Measurements from ENCODE around the gene PCNX3. TPM values are rescaled to one million over a fixed set of nuclear protein-coding genes. Genes with fewer than 3 reads are reported as not detected.

Gene PCNX3
- total and polyA plus RNA-seq, 2 donors (not counting 3 experiments of a cell fraction or from before 2014, with no cell fraction given) = 42.6 to 53.9 TPM

DNA sequence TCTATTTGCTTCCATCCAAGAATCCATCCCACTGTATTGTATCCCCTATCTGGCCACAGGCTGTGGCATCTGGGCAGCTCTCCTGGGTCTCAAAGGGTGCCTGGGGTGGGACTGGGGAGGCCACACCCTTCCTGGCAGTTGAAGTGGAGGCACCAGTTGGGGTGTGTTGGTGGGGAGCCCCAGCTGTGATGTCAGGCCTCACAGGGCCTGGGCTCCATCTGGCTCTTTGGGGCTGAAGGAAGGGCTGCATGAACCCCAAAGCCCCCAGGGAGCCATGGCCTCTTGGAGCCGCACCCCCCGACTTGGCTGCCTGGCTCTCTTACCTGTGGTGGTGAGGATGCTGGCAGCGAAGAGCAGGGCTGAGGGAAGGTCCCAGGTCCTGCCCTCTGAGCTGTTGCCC is 20.4 kb upstream of the PCNX3 start:
- no peaks in the 10 kb centered on the region for H3K9me3 ChIP-seq (replicated peaks; ENCODE audit: control insufficient read depth, insufficient read depth, low read length)
- H3K4me1 ChIP-seq (ENCODE audit: control insufficient read depth, extremely low read depth, insufficient read depth, low read length) = peaks cover 7% of the 10 kb centered on the region
- TF ChIP-seq, protein P1, sequence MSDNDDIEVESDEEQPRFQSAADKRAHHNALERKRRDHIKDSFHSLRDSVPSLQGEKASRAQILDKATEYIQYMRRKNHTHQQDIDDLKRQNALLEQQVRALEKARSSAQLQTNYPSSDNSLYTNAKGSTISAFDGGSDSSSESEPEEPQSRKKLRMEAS (IDR thresholded peaks at IDR 0.05; ENCODE audit: insufficient read depth, insufficient read length) = no peak
- TF ChIP-seq JUN (IDR thresholded peaks at IDR 0.05; ENCODE audit: borderline replicate concordance, insufficient read depth, insufficient read length, low read depth) = no peak
- TF ChIP-seq, protein P2, sequence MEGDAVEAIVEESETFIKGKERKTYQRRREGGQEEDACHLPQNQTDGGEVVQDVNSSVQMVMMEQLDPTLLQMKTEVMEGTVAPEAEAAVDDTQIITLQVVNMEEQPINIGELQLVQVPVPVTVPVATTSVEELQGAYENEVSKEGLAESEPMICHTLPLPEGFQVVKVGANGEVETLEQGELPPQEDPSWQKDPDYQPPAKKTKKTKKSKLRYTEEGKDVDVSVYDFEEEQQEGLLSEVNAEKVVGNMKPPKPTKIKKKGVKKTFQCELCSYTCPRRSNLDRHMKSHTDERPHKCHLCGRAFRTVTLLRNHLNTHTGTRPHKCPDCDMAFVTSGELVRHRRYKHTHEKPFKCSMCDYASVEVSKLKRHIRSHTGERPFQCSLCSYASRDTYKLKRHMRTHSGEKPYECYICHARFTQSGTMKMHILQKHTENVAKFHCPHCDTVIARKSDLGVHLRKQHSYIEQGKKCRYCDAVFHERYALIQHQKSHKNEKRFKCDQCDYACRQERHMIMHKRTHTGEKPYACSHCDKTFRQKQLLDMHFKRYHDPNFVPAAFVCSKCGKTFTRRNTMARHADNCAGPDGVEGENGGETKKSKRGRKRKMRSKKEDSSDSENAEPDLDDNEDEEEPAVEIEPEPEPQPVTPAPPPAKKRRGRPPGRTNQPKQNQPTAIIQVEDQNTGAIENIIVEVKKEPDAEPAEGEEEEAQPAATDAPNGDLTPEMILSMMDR (IDR thresholded peaks at IDR 0.05; ENCODE audit: extremely low read depth in 1 of 2, insufficient read depth in 1 of 2, low read depth in 1 of 2, low read length in 2 of 2) = no peak
- TF ChIP-seq FOS (IDR thresholded peaks at IDR 0.05; ENCODE audit: borderline replicate concordance, insufficient read depth, low read length) = no peak
- TF ChIP-seq POLR2A (IDR thresholded peaks at IDR 0.05; ENCODE audit: low read depth, low read length) = no peak
- no peak for TF ChIP-seq POLR2AphosphoS5 (IDR thresholded peaks at IDR 0.05; ENCODE audit: insufficient read depth, low read depth, low read length)
- TF ChIP-seq EZH2 (IDR thresholded peaks at IDR 0.05; ENCODE audit: borderline replicate concordance, low read depth, low read length, severe bottlenecking) = no peak
- TF ChIP-seq MYC (IDR thresholded peaks at IDR 0.05; ENCODE audit: low read depth, low read length) = no peak
- TF ChIP-seq GATA2 (IDR thresholded peaks at IDR 0.05; ENCODE audit: insufficient read depth, insufficient read length, low read depth, low read length) = no peak
- ChIA-PET CTCF (interaction anchor here (1.4 to 12.2 kb wide), 6 partner anchors 9 to 58 kb away, joined by 3 to 206 read pairs (median 19); partner anchors contain the start of genes MAP3K11 and PCNX3), POLR2A (no interaction called here)
- intact Hi-C loops (cut with micrococcal nuclease) = no loop called here
- no peak overlapping the region for H3K4me3 ChIP-seq (replicated peaks in 1 of 3; ENCODE audit: insufficient read depth in 1 of 3, low read depth in 1 of 3, low read length in 3 of 3)
- H3K9me1 ChIP-seq (replicated peaks; ENCODE audit: control insufficient read depth, extremely low read depth, insufficient read depth, low read length) = no peaks in the 10 kb centered on the region
- no peak for FAIRE-seq
- H3K79me2 ChIP-seq (ENCODE audit: control insufficient read depth, insufficient read depth, low read length) = no peaks in the 10 kb centered on the region
- no TSS peak for BruUV-seq (replicated peaks)
- no peak for DNase-seq (ENCODE audit: low read depth, low spot score)
- peaks cover 8 to 24% of the 10 kb centered on the region in 2 experiments for H3K36me3 ChIP-seq (ENCODE audit: control insufficient read depth in 2 of 2, extremely low read depth in 1 of 2, insufficient read depth in 2 of 2, low read length in 2 of 2)
- no peaks in the 10 kb centered on the region for H4K20me1 ChIP-seq (replicated peaks; ENCODE audit: control insufficient read depth, extremely low read depth, insufficient read depth, low read length)
- H3K27me3 ChIP-seq (ENCODE audit: control insufficient read depth in 2 of 2, insufficient read depth in 2 of 2, low read length in 2 of 2) = no peaks in the 10 kb centered on the region
- no peak overlapping the region for H2AFZ ChIP-seq (ENCODE audit: low read depth, low read length)
- H3K9ac ChIP-seq (replicated peaks; ENCODE audit: extremely low read depth, insufficient read depth, low read length) = no peak overlapping the region
- dilution Hi-C loops (cut with MboI; ENCODE audit: extremely low pct_ligation_motif_present, low sequenced_read_pairs) = no loop called here
- no peak overlapping the region for H3K27ac ChIP-seq (ENCODE audit: insufficient read depth, low read depth, low read length)
- H3K4me2 ChIP-seq (ENCODE audit: insufficient read depth, low read length) = no peak overlapping the region
